ENCODE data around the gene ENPP4. TPM values are rescaled to one million over a fixed set of nuclear protein-coding genes. Genes with fewer than 3 reads are reported as not detected.

Gene ENPP4
- total RNA-seq: 4.2 and 5.8 TPM in 2 replicates

GRCh38 chr6:46129629-46130511 lies at the start of gene ENPP4:
TSS of gene ENPP4 (plus strand) at chr6:46129989. CDS start at chr6:46139584, 9,595 bp downstream.

GRCh38 chr6:46170357-46171289 lies 40.8 kb downstream of the ENPP4 start, which contains the start of gene ENPP5:
TSS of gene ENPP5 (minus strand) at chr6:46170980. CDS start at chr6:46168262, 2,718 bp downstream.

Other genes starting within 250 kb of the ENPP4 start
- gene CLIC5, start 114.1 kb upstream of the ENPP4 start, total RNA-seq: 0.49 and 2.8 TPM in 2 replicates
- gene ENPP5, start 41.0 kb downstream of the ENPP4 start, total RNA-seq: 0.81 and 3.8 TPM in 2 replicates

All from mesangial cell (primary cell).